SK-N-SH (cell line): Measurements from ENCODE around the gene UPF3A. TPM values are rescaled to one million over a fixed set of nuclear protein-coding genes. Genes with fewer than 3 reads are reported as not detected.

Experiments
- CTCF ChIA-PET: fragments of 300-600, 350-600 bp; formaldehyde crosslinking; extraction: SDS; loops from one replicate; lab custom pipeline; 2021; lab: Yijun Ruan, JAX
- POLR2A ChIA-PET: fragments of 350-600 bp; sonication (Branson Sonifier 250); formaldehyde crosslinking; extraction: SDS; loops from one replicate; lab custom pipeline; 2020; ENCODE audit warnings: antibody characterized with exemption, inconsistent platforms; lab: Yijun Ruan, JAX
- DNase-seq: peaks from one replicate; pipeline ENCODE4 v3.0.0; 2012
- H2AFZ ChIP-seq: fragments of 200-600 bp; sonication (generic); 2 replicates; pipeline ENCODE4 v1.8.1; 2016; ENCODE audit warnings: antibody characterized with exemption, mild to moderate bottlenecking, low read depth
- H3F3A ChIP-seq: fragments of 200-600 bp; sonication (generic); replicated peaks from 2 replicates; pipeline ENCODE3; 2016; ENCODE audit warnings: antibody characterized with exemption, mild to moderate bottlenecking; ENCODE audit not compliant: insufficient read depth
- H3K27ac ChIP-seq, 2 experiments: fragments of 200-500 bp in 1 of 2; fragments of 200-600 bp in 1 of 2; sonication (Bioruptor generic) in 1 of 2; sonication (generic), shearing (Covaris generic) in 1 of 2; 2 replicates each; pipeline versions ENCODE4 v1.5.1 to v1.6.1; 2014 to 2016; ENCODE audit warnings: low read depth in 2 of 2, inconsistent platforms in 1 of 2, low read length in 1 of 2, mild to moderate bottlenecking in 1 of 2, mixed read lengths in 1 of 2
- H3K27me3 ChIP-seq: fragments of 200-600 bp; sonication (generic), shearing (Covaris generic); 2 replicates; pipeline ENCODE4 v1.6.1; 2016; ENCODE audit warnings: mixed run types; ENCODE audit not compliant: insufficient read depth
- H3K36me3 ChIP-seq, 2 experiments: fragments of 200-500 bp in 1 of 2; fragments of 200-600 bp in 1 of 2; sonication (Bioruptor generic) in 1 of 2; sonication (generic) in 1 of 2; replicated peaks in 1 of 2; 2 replicates each; pipeline versions ENCODE3 to v1.5.1; 2014 to 2016; ENCODE audit warnings: low read length in 1 of 2, mild to moderate bottlenecking in 1 of 2; ENCODE audit not compliant: insufficient read depth in 2 of 2, control insufficient read depth in 1 of 2
- H3K4me1 ChIP-seq, 2 experiments: fragments of 200-500 bp in 1 of 2; fragments of 200-600 bp in 1 of 2; sonication (Bioruptor generic) in 1 of 2; sonication (generic), shearing (Covaris generic) in 1 of 2; 2 replicates each; pipeline versions ENCODE4 v1.5.1 to v1.6.1; 2014 to 2016; ENCODE audit warnings: low read depth in 1 of 2, low read length in 1 of 2, mixed run types in 1 of 2; ENCODE audit not compliant: insufficient read depth in 2 of 2, control insufficient read depth in 1 of 2
- H3K4me2 ChIP-seq: fragments of 200-600 bp; sonication (generic), shearing (Covaris generic); 2 replicates; pipeline ENCODE4 v1.6.1; 2017; ENCODE audit warnings: mixed run types
- H3K4me3 ChIP-seq, 2 experiments: fragments of 200-500 bp in 1 of 2; fragments of 200-600 bp in 1 of 2; sonication (Bioruptor generic) in 1 of 2; sonication (generic), shearing (Covaris generic) in 1 of 2; 2 replicates each; pipeline versions ENCODE4 v1.5.1 to v1.8.1; 2014 to 2016; ENCODE audit warnings: low read depth in 2 of 2, inconsistent platforms in 1 of 2, low read length in 1 of 2, mild to moderate bottlenecking in 1 of 2, mixed read lengths in 1 of 2, moderate library complexity in 1 of 2
- H3K79me2 ChIP-seq: fragments of 200-600 bp; sonication (generic); 2 replicates; pipeline ENCODE4 v1.8.1; 2017; ENCODE audit warnings: mild to moderate bottlenecking; ENCODE audit not compliant: insufficient read depth
- H3K9ac ChIP-seq: fragments of 200-600 bp; sonication (generic); 2 replicates; pipeline ENCODE4 v1.6.1; 2017; ENCODE audit warnings: mixed run types
- H3K9me2 ChIP-seq: fragments of 200-600 bp; sonication (generic); 2 replicates; pipeline ENCODE4 v1.6.1; 2017; ENCODE audit warnings: mixed run types
- H3K9me3 ChIP-seq: fragments of 200-600 bp; sonication (generic); 2 replicates; pipeline ENCODE4 v1.6.1; 2017; ENCODE audit warnings: mixed run types, mild to moderate bottlenecking, moderate library complexity
- H4K20me1 ChIP-seq: fragments of 200-600 bp; sonication (generic); 2 replicates; pipeline ENCODE4 v1.6.1; 2017; ENCODE audit warnings: mild to moderate bottlenecking, mixed run types; ENCODE audit not compliant: insufficient read depth
- CHD2 ChIP-seq: fragments of 150-350 bp; IDR thresholded peaks from 2 replicates; pipeline ENCODE4 v1.6.1; 2018; ENCODE audit warnings: low read length; ENCODE audit not compliant: partially characterized antibody
- CTCF ChIP-seq: fragments of 200-600 bp; sonication (generic); IDR thresholded peaks from 2 replicates; pipeline ENCODE4 v1.6.1; 2017; ENCODE audit warnings: antibody characterized with exemption, mild to moderate bottlenecking, moderate library complexity
- EP300 ChIP-seq, 2 experiments: IDR thresholded peaks; 2 replicates each; pipeline versions ENCODE4 v1.4.0 to v1.6.1; 2012; ENCODE audit warnings: borderline replicate concordance in 1 of 2, low read depth in 1 of 2, low read length in 1 of 2
- EZH2phosphoT487 ChIP-seq: fragments of 200-600 bp; sonication (generic); IDR thresholded peaks from 2 replicates; pipeline ENCODE4 v1.6.1; 2017; ENCODE audit warnings: low read depth, mixed run types, mild to moderate bottlenecking, antibody characterized with exemption, moderate library complexity, borderline replicate concordance
- FOXJ3 ChIP-seq: sonication (generic); formaldehyde crosslinking; IDR thresholded peaks from 2 replicates; pipeline ENCODE4 v1.5.1; 2020; ENCODE audit warnings: mild to moderate bottlenecking, missing genetic modification reagents
- FOXM1 ChIP-seq: IDR thresholded peaks from 2 replicates; pipeline ENCODE4 v1.4.0; 2012; ENCODE audit warnings: low read depth, mild to moderate bottlenecking
- GATA2 ChIP-seq: sonication (generic); formaldehyde crosslinking; IDR thresholded peaks from 2 replicates; pipeline ENCODE4 v1.5.0; 2020; ENCODE audit warnings: mild to moderate bottlenecking, missing genetic modification reagents
- IRF3 ChIP-seq: fragments of 150-350 bp; IDR thresholded peaks from 2 replicates; pipeline ENCODE4 v1.6.1; 2016; ENCODE audit warnings: mild to moderate bottlenecking, low read depth, low read length
- JUND ChIP-seq: IDR thresholded peaks from 2 replicates; pipeline ENCODE4 v1.4.0; 2012
- MEF2A ChIP-seq: IDR thresholded peaks from 2 replicates; pipeline ENCODE4 v1.4.0; 2012; ENCODE audit warnings: low read depth, borderline replicate concordance
- MXI1 ChIP-seq: IDR thresholded peaks from 2 replicates; pipeline ENCODE4 v1.6.1; 2012; ENCODE audit warnings: mild to moderate bottlenecking, low read depth, low read length, improper control_type of control experiment
- NFIC ChIP-seq: IDR thresholded peaks from 2 replicates; pipeline ENCODE4 v1.4.0; 2012; ENCODE audit warnings: borderline replicate concordance
- NRF1 ChIP-seq: IDR thresholded peaks from 2 replicates; pipeline ENCODE4 v1.6.1; 2012; ENCODE audit warnings: low read depth, mild to moderate bottlenecking, low read length
- POLR2AphosphoS5 ChIP-seq: IDR thresholded peaks from 2 replicates; pipeline ENCODE4 v1.6.1; 2012; ENCODE audit warnings: low read depth, low read length
- RFX5 ChIP-seq: IDR thresholded peaks from 2 replicates; pipeline ENCODE4 v1.6.1; 2012; ENCODE audit warnings: mild to moderate bottlenecking, improper control_type of control experiment, low read length
- RXRA ChIP-seq: IDR thresholded peaks from 2 replicates; pipeline ENCODE4 v1.4.0; 2012; ENCODE audit warnings: low read depth, mild to moderate bottlenecking, borderline replicate concordance
- SIN3A ChIP-seq: IDR thresholded peaks from 2 replicates; pipeline ENCODE4 v1.6.1; 2012; ENCODE audit warnings: low read depth, mild to moderate bottlenecking, low read length, moderate library complexity, borderline replicate concordance
- TAF1 ChIP-seq: IDR thresholded peaks from 2 replicates; pipeline ENCODE4 v1.6.1; 2012; ENCODE audit warnings: low read depth, mild to moderate bottlenecking, low read length, moderate library complexity, borderline replicate concordance
- TCF12 ChIP-seq: IDR thresholded peaks from 2 replicates; pipeline ENCODE4 v1.4.0; 2012
- TEAD4 ChIP-seq: IDR thresholded peaks from 2 replicates; pipeline ENCODE4 v1.4.0; 2012; ENCODE audit warnings: mild to moderate bottlenecking, borderline replicate concordance; ENCODE audit not compliant: insufficient read depth
- USF1 ChIP-seq: IDR thresholded peaks from 2 replicates; pipeline ENCODE4 v1.4.0; 2012; ENCODE audit warnings: low read depth, borderline replicate concordance
- ZBTB33 ChIP-seq: IDR thresholded peaks from 2 replicates; pipeline ENCODE4 v1.4.0; 2012; ENCODE audit warnings: low read depth, borderline replicate concordance
- WGBS: methylation state at CpG from one replicate; pipeline ENCODE4 v1.1.6; 2017; ENCODE audit warnings: low lambda C conversion rate; 5-methylcytosine and 5-hydroxymethylcytosine counted together
- polyA plus RNA-seq, 3 experiments: library from polyadenylated mRNA; depleted of rRNA; stranded (reverse); fragments of >200 nt; gene quantifications; 2 replicates each; pipeline ENCODE4 v1.2.3, GENCODE V29; 2012

Gene UPF3A
- polyA plus RNA-seq, 1 of the 3 experiments (the other 2 are of a cell fraction) = 63.2 TPM

GRCh38 chr13:114319441-114319913 is 38.1 kb downstream of the UPF3A start:
- Histone ChIP-seq H3K36me3 (peaks cover 33 to 44% of the 10 kb centered on the region in 2 experiments), H3K9me2 (no peaks in the 10 kb centered on the region), H2AFZ (no peak overlapping the region), H3K27ac (peak overlapping the region in 1 of 2 experiments; percentile 24; a peak in 1 of 4 replicates), H3K4me3 (no peak overlapping the region), H3K4me2 (peak overlapping the region; percentile 20; the same call in 1 of the 2 replicates), H3K9ac (no peak overlapping the region), H3K27me3 (no peaks in the 10 kb centered on the region), H4K20me1 (peaks cover 52% of the 10 kb centered on the region), H3K9me3 (no peaks in the 10 kb centered on the region), H3K4me1 (peaks cover 6 to 16% of the 10 kb centered on the region in 2 experiments; a peak in 3 of 4 replicates), H3K79me2 (peaks cover 95% of the 10 kb centered on the region), H3F3A (peaks cover 9% of the 10 kb centered on the region)
- ChIA-PET POLR2A (no interaction called here), CTCF (interaction anchor here (1.3 kb wide), 1 partner anchor 21 kb away, joined by 3 read pairs; no protein-coding TSS in a partner anchor)
- DNase-seq = no peak
- TF ChIP-seq POLR2AphosphoS5 (no peak), JUND (no peak), RXRA (no peak), RFX5 (no peak), NRF1 (no peak), FOXJ3 (CRISPR knock-in tag) (no peak), GATA2 (no peak), EP300 (IDR thresholded peaks at IDR 0.05; ENCODE audit: borderline replicate concordance in 1 of 2, low read depth in 1 of 2, low read length in 1 of 2) (no peak), TEAD4 (no peak), EZH2phosphoT487 (no peak), USF1 (no peak), FOXM1 (no peak), IRF3 (no peak), CHD2 (no peak), MXI1 (no peak), NFIC (no peak)
- WGBS = 84% methylated on average over 3 of the region's 3 CpGs

- H3K4me3 ChIP-seq = no peak overlapping the region
- H3K4me2 ChIP-seq = no peak overlapping the region
- H2AFZ ChIP-seq = no peak overlapping the region
- ChIA-PET CTCF (no interaction called here), POLR2A (no interaction called here)
- H3K36me3 ChIP-seq = peaks cover 39 to 49% of the 10 kb centered on the region in 2 experiments
- H3K9me3 ChIP-seq = no peaks in the 10 kb centered on the region
- no peak for DNase-seq
- peaks cover 51% of the 10 kb centered on the region for H4K20me1 ChIP-seq
- H3K27ac ChIP-seq = no peak overlapping the region
- H3F3A ChIP-seq = peaks cover 5% of the 10 kb centered on the region
- no peaks in the 10 kb centered on the region for H3K27me3 ChIP-seq
- H3K79me2 ChIP-seq = peaks cover 97% of the 10 kb centered on the region
- H3K9ac ChIP-seq = no peak overlapping the region
- H3K9me2 ChIP-seq = no peaks in the 10 kb centered on the region
- peaks cover 6 to 16% of the 10 kb centered on the region in 2 experiments; a peak in 3 of 4 replicates for H3K4me1 ChIP-seq
- TF ChIP-seq IRF3 (no peak), FOXJ3 (CRISPR knock-in tag) (no peak), NFIC (no peak), TAF1 (no peak), NRF1 (no peak), ZBTB33 (no peak), CTCF (no peak), TCF12 (no peak), SIN3A (no peak), MEF2A (no peak)
Observed at GRCh38 chr13:114320065-114320464, 38.7 kb downstream of the UPF3A start.
